Panc1 (cell line): ENCODE measurements around the gene C19orf33. TPM values are rescaled to one million over a fixed set of nuclear protein-coding genes. Genes with fewer than 3 reads are reported as not detected.
A peak's percentile ranks its signal among the peaks of the same experiment; 100 is the strongest.

ENCODE experiments used
- ATAC-seq: fragments of 200-7000 bp; cut with Tn5 transposase; 2 replicates; pipeline ENCODE4 v1.9.1; 2020; ENCODE audit warnings: mild to moderate bottlenecking, moderate library complexity
- BruUV-seq: library from RNA; stranded (reverse); fragments of 400-500 nt; replicated peaks from 2 replicates; lab custom pipeline; 2021; lab: Mats Ljungman, UMichigan
- CTCF ChIA-PET: fragments of 300-600 bp; sonication (Branson Sonifier 250); formaldehyde crosslinking; loops from one replicate; lab custom pipeline; 2022; ENCODE audit warnings: antibody characterized with exemption; lab: Charles Lee
- POLR2A ChIA-PET: fragments of 300-600 bp; sonication (Branson Sonifier 250); formaldehyde crosslinking; loops from one replicate; lab custom pipeline; 2022; ENCODE audit warnings: antibody characterized with exemption; lab: Charles Lee
- DNase-seq: peaks from one replicate; pipeline ENCODE4 v3.0.0-alpha.2; 2010; ENCODE audit warnings: low read depth, low spot score
- H3K27ac ChIP-seq: 2 replicates; pipeline ENCODE4 v1.5.1; 2011; ENCODE audit warnings: mild to moderate bottlenecking, low read length, inconsistent platforms
- H3K27me3 ChIP-seq: fragments of 200-500 bp; sonication (Bioruptor generic); 2 replicates; pipeline ENCODE4 v1.6.0; 2014; ENCODE audit warnings: low read length, inconsistent platforms; ENCODE audit not compliant: control insufficient read depth, insufficient read depth
- H3K36me3 ChIP-seq: fragments of 200-500 bp; sonication (Bioruptor generic); 2 replicates; pipeline ENCODE4 v1.5.1; 2014; ENCODE audit warnings: inconsistent platforms, mild to moderate bottlenecking, low read length, moderate library complexity; ENCODE audit not compliant: control insufficient read depth, insufficient read depth
- H3K4me1 ChIP-seq: 2 replicates; pipeline ENCODE4 v1.5.1; 2011; ENCODE audit warnings: inconsistent platforms, mild to moderate bottlenecking, low read length, moderate library complexity; ENCODE audit not compliant: control insufficient read depth, insufficient read depth
- H3K4me3 ChIP-seq, 2 experiments: 2 replicates each; pipeline ENCODE4 v1.5.1; 2011 to 2012; ENCODE audit warnings: low read depth in 2 of 2, low read length in 2 of 2, mild to moderate bottlenecking in 2 of 2, inconsistent platforms in 1 of 2, moderate library complexity in 1 of 2
- H3K9me3 ChIP-seq: fragments of 200-500 bp; sonication (Bioruptor generic); 2 replicates; pipeline ENCODE4 v1.5.1; 2014; ENCODE audit warnings: low read depth, mild to moderate bottlenecking, inconsistent platforms, low read length, moderate library complexity; ENCODE audit not compliant: control insufficient read depth, insufficient read depth
- CTCF ChIP-seq: fragments of 450-650 bp; IDR thresholded peaks from 2 replicates; pipeline ENCODE4 v1.5.1; 2017; ENCODE audit warnings: mild to moderate bottlenecking
- POLR2AphosphoS5 ChIP-seq: IDR thresholded peaks from 2 replicates; pipeline ENCODE4 v1.6.1; 2012; ENCODE audit warnings: mild to moderate bottlenecking, low read depth, low read length, moderate library complexity
- REST ChIP-seq, 2 experiments: IDR thresholded peaks; 2 replicates each; pipeline ENCODE4 v1.6.1; 2011 to 2012; ENCODE audit warnings: low read depth in 2 of 2, control low read depth in 1 of 2, low read length in 1 of 2, mild to moderate bottlenecking in 1 of 2, moderate library complexity in 1 of 2; ENCODE audit not compliant: insufficient read depth in 1 of 2
- SIN3A ChIP-seq: IDR thresholded peaks from 2 replicates; pipeline ENCODE4 v1.6.1; 2012; ENCODE audit warnings: low read depth, mild to moderate bottlenecking, low read length, moderate library complexity, borderline replicate concordance; ENCODE audit not compliant: insufficient read depth
- TCF7L2 ChIP-seq: IDR thresholded peaks from 2 replicates; pipeline ENCODE4 v1.6.1; 2011; ENCODE audit warnings: mild to moderate bottlenecking, low read depth, low read length, inconsistent platforms
- in situ Hi-C: cut with HindIII; loops from 2 replicates; pipeline ENCODE4 v1.10.0; 2016; ENCODE audit warnings: low sequenced_read_pairs, low pct_unique_long_range_greater_than_20kb
- intact Hi-C: fragments of 100-400 bp; cut with micrococcal nuclease; formaldehyde crosslinking; loops from one replicate; pipeline ENCODE4 v1.10.0; 2022; ENCODE audit not compliant: unreplicated experiment
- total RNA-seq: library from RNA; stranded (reverse); gene quantifications from one replicate; pipeline ENCODE4 v1.2.1, GENCODE V29; 2021; ENCODE audit not compliant: unreplicated experiment

C19orf33 gene
- total RNA-seq, 1 experiment from 2014 or later: 201 TPM

GRCh38 chr19:38293281-38293680 lies 10.8 kb upstream of the C19orf33 start:
- Histone ChIP-seq H3K27me3 (no peaks in the 10 kb centered on the region), H3K27ac (peak overlapping the region; percentile 32; the same call in 1 of the 2 replicates), H3K36me3 (peaks cover 9% of the 10 kb centered on the region), H3K4me1 (peaks cover 43% of the 10 kb centered on the region), H3K9me3 (no peaks in the 10 kb centered on the region), H3K4me3 (no peak overlapping the region)
- CTCF ChIA-PET: no interaction called here
- DNase-seq: no peak
- TF ChIP-seq REST (IDR thresholded peaks at IDR 0.05; ENCODE audit: insufficient read depth in 1 of 2, low read depth in 2 of 2, low read length in 1 of 2) (no peak), POLR2AphosphoS5 (no peak), CTCF (no peak), TCF7L2 (no peak), SIN3A (no peak)
- intact Hi-C loops (no loop called here), in situ Hi-C loops (no loop called here)
- ATAC-seq: no peak
- no TSS peak for BruUV-seq
- POLR2A ChIA-PET: no interaction called here

- ChIA-PET POLR2A (no interaction called here), CTCF (no interaction called here)
- in situ Hi-C loops: no loop called here
These were observed 10.0 kb upstream of the C19orf33 start for GRCh38 chr19:38294090-38294489.

More at GRCh38 chr19:38294090-38294489, 10.0 kb upstream of the C19orf33 start:
- Histone ChIP-seq H3K27ac (peak overlapping the region; percentile 48), H3K36me3 (peaks cover 9% of the 10 kb centered on the region), H3K4me1 (peaks cover 51% of the 10 kb centered on the region), H3K4me3 (no peak overlapping the region), H3K27me3 (no peaks in the 10 kb centered on the region), H3K9me3 (no peaks in the 10 kb centered on the region)
- no peak for TF ChIP-seq TCF7L2
- TF ChIP-seq REST (IDR thresholded peaks at IDR 0.05; ENCODE audit: insufficient read depth in 1 of 2, low read depth in 2 of 2, low read length in 1 of 2): no peak
- no peak for TF ChIP-seq CTCF
- TF ChIP-seq SIN3A: no peak
- TF ChIP-seq POLR2AphosphoS5: no peak
- intact Hi-C loops: no loop called here
- ATAC-seq (no peak), DNase-seq (no peak)
- no TSS peak for BruUV-seq
